HUES6 (cell line): Measurements from ENCODE around the gene CHRNB4.

Experiments used
- H3K27ac ChIP-seq: 2 replicates; pipeline ENCODE4 v1.7.0; 2013; ENCODE audit warnings: low read depth, mild to moderate bottlenecking, low read length, inconsistent platforms
- H3K27me3 ChIP-seq: 2 replicates; pipeline ENCODE4 v1.6.1; 2013; ENCODE audit warnings: low read length; ENCODE audit not compliant: control insufficient read depth, insufficient read depth
- H3K36me3 ChIP-seq: 2 replicates; pipeline ENCODE4 v1.6.1; 2013; ENCODE audit warnings: low read length; ENCODE audit not compliant: control insufficient read depth, insufficient read depth
- H3K4me1 ChIP-seq: 2 replicates; pipeline ENCODE4 v1.6.1; 2013; ENCODE audit warnings: low read length; ENCODE audit not compliant: control insufficient read depth, insufficient read depth
- H3K4me3 ChIP-seq: 2 replicates; pipeline ENCODE4 v1.5.1; 2013; ENCODE audit warnings: low read depth, low read length
- H3K9ac ChIP-seq: one replicate; pipeline ENCODE4 v1.6.1; 2013; ENCODE audit warnings: mild to moderate bottlenecking, low read length
- H3K9me3 ChIP-seq: 2 replicates; pipeline ENCODE4 v1.6.1; 2013; ENCODE audit warnings: low read depth, low read length; ENCODE audit not compliant: control insufficient read depth, insufficient read depth

The CHRNB4 gene

GRCh38 chr15:78666010-78666409, 25.0 kb upstream of the CHRNB4 start:
- Histone ChIP-seq H3K36me3 (no peaks in the 10 kb centered on the region), H3K27ac (no peak overlapping the region), H3K4me1 (peaks cover 8% of the 10 kb centered on the region), H3K4me3 (no peak overlapping the region), H3K9me3 (no peaks in the 10 kb centered on the region), H3K9ac (no peak overlapping the region), H3K27me3 (peaks cover 43% of the 10 kb centered on the region)

- Histone ChIP-seq H3K9me3 (no peaks in the 10 kb centered on the region), H3K36me3 (no peaks in the 10 kb centered on the region), H3K27ac (no peak overlapping the region), H3K4me1 (0 out of 2 replicates have a peak, but pooled peaks cover 3% of the 10 kb centered on the region), H3K9ac (no peak overlapping the region), H3K27me3 (peaks cover 30% of the 10 kb centered on the region), H3K4me3 (no peak overlapping the region)
These were observed 22.7 kb upstream of the CHRNB4 start for GRCh38 chr15:78663703-78664102.

- Histone ChIP-seq H3K27ac (no peak overlapping the region), H3K9me3 (no peaks in the 10 kb centered on the region), H3K4me1 (no peaks in the 10 kb centered on the region), H3K4me3 (no peak overlapping the region), H3K9ac (no peak overlapping the region), H3K27me3 (peaks cover 18% of the 10 kb centered on the region; the same call in 1 of the 2 replicates), H3K36me3 (no peaks in the 10 kb centered on the region)
These were observed 21.0 kb upstream of the CHRNB4 start for GRCh38 chr15:78662028-78662427.

GRCh38 chr15:78661001-78661400, 20.0 kb upstream of the CHRNB4 start:
- Histone ChIP-seq H3K4me3 (no peak overlapping the region), H3K9me3 (no peaks in the 10 kb centered on the region), H3K36me3 (no peaks in the 10 kb centered on the region), H3K27ac (no peak overlapping the region), H3K9ac (no peak overlapping the region), H3K27me3 (peaks cover 12% of the 10 kb centered on the region; the same call in 1 of the 2 replicates), H3K4me1 (no peaks in the 10 kb centered on the region)

- H3K4me1 ChIP-seq = no peaks in the 10 kb centered on the region
- no peaks in the 10 kb centered on the region for H3K9me3 ChIP-seq
- peaks cover 8% of the 10 kb centered on the region; the same call in 1 of the 2 replicates for H3K27me3 ChIP-seq
- no peak overlapping the region for H3K27ac ChIP-seq
- H3K36me3 ChIP-seq = no peaks in the 10 kb centered on the region
- no peak overlapping the region for H3K4me3 ChIP-seq
- no peak overlapping the region for H3K9ac ChIP-seq
These were observed 19.6 kb upstream of the CHRNB4 start for GRCh38 chr15:78660584-78660983.

- Histone ChIP-seq H3K27ac (no peak overlapping the region), H3K9ac (no peak overlapping the region), H3K27me3 (no peaks in the 10 kb centered on the region; the same call in 1 of the 2 replicates), H3K9me3 (no peaks in the 10 kb centered on the region), H3K36me3 (no peaks in the 10 kb centered on the region), H3K4me3 (no peak overlapping the region), H3K4me1 (no peaks in the 10 kb centered on the region)
These were observed 17.8 kb upstream of the CHRNB4 start for GRCh38 chr15:78658823-78659222.

- H3K9ac ChIP-seq = no peak overlapping the region
- H3K27me3 ChIP-seq = peaks cover 13% of the 10 kb centered on the region; the same call in 1 of the 2 replicates
- no peaks in the 10 kb centered on the region for H3K36me3 ChIP-seq
- no peak overlapping the region for H3K4me3 ChIP-seq
- no peaks in the 10 kb centered on the region for H3K9me3 ChIP-seq
- H3K4me1 ChIP-seq = no peaks in the 10 kb centered on the region
- H3K27ac ChIP-seq = no peak overlapping the region
These were observed 13.3 kb upstream of the CHRNB4 start for GRCh38 chr15:78654272-78654671.

GRCh38 chr15:78651930-78652615, 11.1 kb upstream of the CHRNB4 start:
- no peaks in the 10 kb centered on the region for H3K36me3 ChIP-seq
- no peaks in the 10 kb centered on the region for H3K4me1 ChIP-seq
- H3K27ac ChIP-seq = no peak overlapping the region
- no peak overlapping the region for H3K4me3 ChIP-seq
- H3K9me3 ChIP-seq = no peaks in the 10 kb centered on the region
- no peak overlapping the region for H3K9ac ChIP-seq
- peaks cover 13% of the 10 kb centered on the region; the same call in 1 of the 2 replicates for H3K27me3 ChIP-seq

- H3K9ac ChIP-seq = no peak overlapping the region
- no peaks in the 10 kb centered on the region for H3K4me1 ChIP-seq
- no peak overlapping the region for H3K4me3 ChIP-seq
- H3K36me3 ChIP-seq = no peaks in the 10 kb centered on the region
- peaks cover 13% of the 10 kb centered on the region; the same call in 1 of the 2 replicates for H3K27me3 ChIP-seq
- no peaks in the 10 kb centered on the region for H3K9me3 ChIP-seq
- no peak overlapping the region for H3K27ac ChIP-seq
These were observed 10.0 kb upstream of the CHRNB4 start for GRCh38 chr15:78651007-78651406.

GRCh38 chr15:78650022-78650421, 9.0 kb upstream of the CHRNB4 start:
- Histone ChIP-seq H3K27me3 (peaks cover 13% of the 10 kb centered on the region; the same call in 1 of the 2 replicates), H3K9me3 (no peaks in the 10 kb centered on the region), H3K9ac (no peak overlapping the region), H3K4me1 (no peaks in the 10 kb centered on the region), H3K36me3 (no peaks in the 10 kb centered on the region), H3K4me3 (no peak overlapping the region), H3K27ac (no peak overlapping the region)

- Histone ChIP-seq H3K9ac (no peak overlapping the region), H3K4me3 (no peak overlapping the region), H3K27ac (no peak overlapping the region), H3K36me3 (no peaks in the 10 kb centered on the region), H3K4me1 (peaks cover 14% of the 10 kb centered on the region), H3K27me3 (peaks cover 20% of the 10 kb centered on the region), H3K9me3 (no peaks in the 10 kb centered on the region)
These were observed 4.0 kb upstream of the CHRNB4 start for GRCh38 chr15:78645009-78645408.
